SHP77 treated with DMSO at 0.1 percent for 48 hours (cell line): Measurements from ENCODE around the gene SPNS2.

Experiments
- DNase-seq: peaks from one replicate; lab custom pipeline; 2025; lab: John Stamatoyannopoulos, UW

The SPNS2 gene

DNA sequence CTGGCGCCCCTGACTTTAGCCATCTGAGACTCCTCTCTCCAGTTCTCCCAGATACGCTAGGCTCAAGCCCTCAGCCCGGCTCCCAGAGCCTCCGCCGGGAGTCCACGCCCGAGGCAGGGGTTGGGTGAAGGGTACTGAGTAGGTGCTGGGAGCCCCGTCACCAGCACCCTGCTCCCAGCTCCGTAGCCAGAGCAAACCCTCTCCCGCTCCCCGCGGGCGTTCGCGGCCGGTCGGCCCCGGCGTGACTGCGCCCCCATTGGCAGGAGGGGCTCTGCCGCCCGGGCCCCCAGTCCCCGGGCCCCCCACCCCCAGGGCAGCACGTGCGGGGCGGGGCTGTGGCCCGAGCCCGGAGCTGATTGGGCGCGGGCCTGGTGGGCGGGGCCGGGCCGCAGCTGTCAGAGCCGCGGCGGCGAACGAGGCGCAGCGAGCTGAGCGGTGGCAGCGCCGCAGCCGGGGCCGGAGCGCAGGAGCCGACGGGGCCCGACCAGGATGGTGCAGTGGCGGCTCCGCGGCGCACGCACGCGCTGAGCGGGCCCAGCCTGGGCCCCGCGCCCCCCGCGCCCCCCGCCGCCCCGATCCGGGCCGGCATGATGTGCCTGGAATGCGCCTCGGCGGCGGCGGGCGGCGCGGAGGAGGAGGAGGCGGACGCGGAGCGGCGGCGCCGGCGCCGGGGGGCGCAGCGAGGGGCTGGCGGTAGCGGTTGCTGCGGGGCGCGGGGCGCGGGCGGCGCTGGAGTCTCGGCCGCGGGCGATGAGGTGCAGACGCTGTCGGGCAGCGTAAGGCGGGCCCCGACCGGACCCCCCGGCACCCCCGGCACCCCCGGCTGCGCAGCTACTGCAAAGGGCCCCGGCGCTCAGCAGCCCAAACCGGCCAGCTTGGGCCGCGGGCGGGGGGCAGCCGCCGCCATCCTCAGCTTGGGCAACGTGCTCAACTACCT is at the start of gene SPNS2:
SPNS2 (plus strand) TSS at position 421 of the 937 bp plus-strand sequence; CDS start at position 588, 167 bp downstream.
- DNase-seq: no peak

GRCh38 chr17:4449736-4450135 is 48.9 kb upstream of the SPNS2 start:
- DNase-seq: no peak

DNA sequence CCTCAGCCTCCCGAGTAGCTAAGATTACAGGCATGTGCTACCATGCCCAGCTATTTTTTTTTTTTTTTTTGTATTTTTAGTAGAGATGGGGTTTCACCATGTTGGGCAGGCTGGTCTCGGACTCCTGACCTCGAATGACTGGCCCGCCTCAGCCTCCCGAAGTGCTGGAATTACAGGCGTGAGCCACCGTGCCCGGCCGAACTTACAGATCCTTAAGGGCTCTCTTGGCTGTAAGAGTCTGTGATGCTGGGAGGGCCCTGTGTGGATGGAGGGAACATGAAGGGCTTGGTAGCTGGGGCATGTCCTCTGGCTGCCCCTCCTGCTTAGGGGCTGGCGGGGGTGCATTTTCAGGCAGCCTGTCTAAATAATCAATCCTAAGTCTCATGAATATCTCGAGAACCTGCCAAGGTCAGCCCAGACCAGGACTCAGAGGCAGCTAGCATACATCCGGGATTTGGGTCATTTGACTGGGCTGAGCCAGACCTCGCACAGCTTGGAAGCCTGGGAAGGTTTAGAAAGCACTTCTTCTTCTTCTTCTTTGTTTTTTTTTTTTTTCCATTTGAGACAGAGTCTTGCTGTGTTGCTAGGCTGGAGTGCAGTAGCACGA is 47.9 kb upstream of the SPNS2 start:
- no peak for DNase-seq

- DNase-seq: no peak
These were observed 44.7 kb upstream of the SPNS2 start for GRCh38 chr17:4453812-4454591.

DNA sequence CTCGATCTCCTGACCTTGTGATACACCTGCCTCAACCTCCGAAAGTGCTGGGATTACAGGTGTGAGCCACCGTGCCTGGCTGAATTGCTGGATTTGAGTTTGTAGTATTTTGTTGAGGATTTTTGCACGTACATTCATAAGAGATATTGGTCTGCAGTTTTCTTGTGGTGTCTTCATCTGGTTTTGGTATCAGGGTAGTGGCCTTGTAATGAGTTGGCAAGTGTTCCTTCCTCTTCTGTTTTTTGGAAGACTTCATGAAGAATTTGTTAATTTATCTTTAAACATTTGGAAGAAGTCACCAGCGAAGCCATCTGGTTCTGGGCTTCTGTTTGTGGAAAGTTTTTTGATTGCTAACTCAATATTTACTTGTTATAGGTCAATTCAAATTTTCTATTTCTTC is 38.0 kb upstream of the SPNS2 start:
- no peak for DNase-seq

DNA sequence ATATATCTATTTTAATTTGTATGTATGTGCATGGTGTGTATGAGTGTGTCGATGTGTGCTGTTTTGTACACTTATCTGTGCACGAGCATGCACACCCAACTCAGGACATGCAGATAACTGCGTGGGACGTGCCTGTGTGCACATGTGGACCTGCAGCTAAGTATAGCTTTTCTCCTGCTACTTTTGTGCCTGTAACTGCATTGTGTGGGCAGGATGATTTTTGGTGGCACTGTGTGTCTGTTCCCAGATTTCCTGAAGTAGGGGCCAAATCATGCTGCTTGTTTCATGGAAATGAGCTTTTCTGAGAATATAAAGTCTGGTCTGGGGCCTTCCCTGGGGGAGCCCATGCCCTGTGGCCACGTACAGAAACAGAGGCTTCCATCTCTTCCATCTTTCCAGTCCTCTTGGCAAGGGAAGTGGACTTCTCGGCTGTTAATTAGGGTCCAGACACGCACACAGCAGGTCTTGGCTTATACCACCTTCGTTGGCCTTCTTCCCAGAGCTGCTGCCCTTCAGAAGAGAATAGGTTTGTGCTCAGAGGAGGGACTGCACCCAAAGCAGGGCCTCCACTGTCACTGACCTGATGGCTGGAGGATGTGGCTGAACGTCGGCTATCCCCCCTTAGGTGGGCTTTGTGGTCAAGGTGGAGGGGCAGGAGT is 34.7 kb upstream of the SPNS2 start:
- DNase-seq: no peak

- no peak for DNase-seq
These were observed 32.9 kb upstream of the SPNS2 start for GRCh38 chr17:4465786-4466185.

- DNase-seq: no peak
These were observed 31.4 kb upstream of the SPNS2 start for GRCh38 chr17:4467287-4467686.

GRCh38 chr17:4469552-4469951 is 29.1 kb upstream of the SPNS2 start:
- no peak for DNase-seq

- no peak for DNase-seq
These were observed 26.4 kb upstream of the SPNS2 start for GRCh38 chr17:4472286-4472685.

DNA sequence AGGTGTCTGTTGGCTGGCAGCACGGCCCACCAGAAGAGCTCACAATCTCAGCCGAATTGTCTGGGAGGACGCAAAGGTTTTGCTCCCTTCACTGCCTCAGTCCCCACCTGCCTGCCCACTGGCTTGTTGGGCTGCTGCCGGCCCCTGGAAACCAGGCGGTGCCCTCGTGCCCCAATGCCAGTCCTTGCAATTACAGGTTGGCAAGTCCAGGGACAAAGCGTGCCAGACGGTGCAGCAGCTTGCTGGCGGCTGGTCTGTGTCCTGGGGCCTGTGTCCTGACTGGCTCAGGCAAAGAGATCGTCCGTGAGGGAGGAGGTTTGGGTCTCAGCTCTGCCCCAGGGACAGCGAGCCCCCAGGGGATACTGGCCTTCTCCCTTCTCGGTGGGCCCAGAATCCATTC is 24.6 kb upstream of the SPNS2 start:
- no peak for DNase-seq

DNA sequence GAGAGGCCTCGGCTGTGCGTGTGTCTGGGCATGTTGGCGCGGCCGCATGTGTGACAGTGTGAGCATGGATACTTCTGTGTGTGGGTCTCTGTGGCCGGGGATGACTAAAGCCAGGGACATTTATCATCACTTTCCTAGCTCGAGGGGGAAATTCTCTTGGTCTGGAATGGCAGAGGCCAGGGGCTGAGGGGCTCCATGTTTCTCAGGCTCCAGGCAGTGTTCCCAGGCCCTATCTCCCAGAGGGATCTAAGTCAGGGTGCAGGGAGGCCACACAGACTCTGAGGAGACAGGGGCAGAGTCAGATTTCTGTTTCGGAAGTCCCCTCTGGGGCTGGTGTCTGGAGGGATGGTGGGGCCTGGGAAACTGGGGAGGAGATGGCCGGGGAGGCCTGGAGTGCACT is 23.7 kb upstream of the SPNS2 start:
- DNase-seq: no peak

DNA sequence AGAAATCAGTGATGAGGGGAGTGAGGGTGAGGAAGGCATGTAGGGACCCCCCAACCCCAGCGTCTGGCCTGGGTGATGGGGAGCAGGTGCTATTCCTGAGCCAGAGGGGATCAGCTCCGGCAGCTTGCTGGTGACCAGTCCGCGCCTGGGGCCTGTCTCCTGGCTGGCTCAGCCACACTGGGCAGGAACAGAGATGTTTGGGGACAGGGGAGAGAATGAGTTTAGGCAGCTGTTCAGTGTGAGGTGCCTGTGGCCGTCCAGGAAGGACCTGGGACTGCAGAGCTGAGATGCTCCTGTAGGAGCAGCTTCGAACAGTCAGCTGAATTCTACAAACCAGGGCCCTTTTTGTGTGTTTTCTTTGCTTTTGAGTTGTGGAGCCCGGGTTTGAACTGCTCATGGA is 23.2 kb upstream of the SPNS2 start:
- no peak for DNase-seq

DNA sequence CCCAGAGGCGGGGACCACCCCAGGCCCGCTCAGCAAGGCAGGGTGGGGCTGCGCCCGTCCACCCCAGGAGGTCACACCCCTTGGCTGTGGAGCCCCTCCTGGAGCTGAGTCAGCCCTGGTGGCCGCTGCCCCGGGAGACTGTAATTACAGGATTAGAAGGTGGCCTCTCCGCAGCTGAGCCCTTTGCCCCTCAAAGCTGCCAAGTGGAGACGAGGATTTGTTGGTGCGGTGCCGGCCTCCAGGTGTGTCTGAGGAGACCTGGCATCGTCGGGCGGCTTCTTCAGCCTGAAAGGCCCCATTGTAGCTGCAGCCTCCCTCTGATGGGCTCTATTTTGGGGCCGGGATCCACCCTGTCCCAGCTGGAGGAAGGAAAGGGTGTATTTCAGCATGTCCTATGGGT is 22.7 kb upstream of the SPNS2 start:
- no peak for DNase-seq

DNA sequence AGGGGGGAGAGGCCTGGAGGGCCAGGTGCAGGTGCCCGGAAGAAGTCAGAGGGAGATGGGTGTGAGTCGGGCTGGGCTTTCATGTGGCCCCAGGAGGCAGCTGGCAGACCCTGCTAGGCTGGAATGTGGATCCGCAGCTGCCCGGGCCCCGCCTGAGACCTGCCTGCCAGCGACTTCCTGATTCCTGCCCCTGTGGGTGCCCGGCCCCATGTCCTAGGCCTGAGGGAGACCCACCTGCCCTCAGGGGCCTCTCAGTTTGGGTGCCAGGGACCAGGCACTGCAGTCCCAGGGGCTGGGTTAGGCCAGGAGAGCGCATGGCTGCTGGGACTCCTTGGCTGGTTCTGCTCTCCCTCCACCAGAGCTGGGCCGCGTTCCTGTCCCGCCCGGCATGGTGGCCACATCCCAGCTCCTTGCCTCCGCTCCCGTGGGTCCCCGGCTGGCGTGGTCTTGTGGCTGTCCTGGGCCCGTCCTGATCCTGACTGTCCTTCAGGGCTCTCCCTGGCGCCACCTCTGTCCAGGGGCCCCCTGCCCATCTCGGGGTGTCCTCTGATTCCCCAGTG is 22.1 kb upstream of the SPNS2 start:
- peak; percentile 24 for DNase-seq

GRCh38 chr17:4477255-4477791 is 21.4 kb upstream of the SPNS2 start:
- DNase-seq: no peak

- DNase-seq: no peak
These were observed 20.3 kb upstream of the SPNS2 start for GRCh38 chr17:4478318-4478830.

DNA sequence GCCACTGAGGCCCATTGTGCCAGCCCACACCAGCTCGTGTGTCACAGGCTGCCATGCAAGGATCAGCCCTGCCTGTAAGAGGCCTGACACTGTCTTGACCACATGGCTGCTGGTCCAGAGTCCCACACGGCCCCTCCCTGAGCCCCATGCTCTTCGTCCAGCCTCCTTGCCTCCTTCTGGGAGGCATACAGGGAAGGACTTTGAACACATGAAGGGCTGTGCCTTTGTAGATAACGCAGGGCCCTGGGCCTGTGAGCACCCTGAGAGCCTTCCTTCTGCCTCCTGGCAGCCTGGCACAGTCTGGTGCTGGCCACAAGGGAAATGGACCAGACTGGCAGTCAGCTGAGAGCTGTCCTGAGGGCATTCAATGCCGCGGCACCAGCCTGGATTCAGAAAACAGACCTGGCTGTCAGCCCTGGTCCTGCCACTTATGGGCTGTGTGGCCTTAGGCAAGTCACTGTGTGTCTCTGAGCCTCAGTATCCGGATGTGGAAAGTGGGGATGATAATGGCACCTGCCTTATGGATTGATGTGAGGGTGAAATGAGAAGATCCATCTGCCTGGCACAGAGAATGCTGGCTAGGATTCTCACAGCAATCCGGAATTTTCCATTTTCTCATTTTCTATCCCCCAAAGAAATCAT is 19.2 kb upstream of the SPNS2 start:
- DNase-seq: no peak

DNA sequence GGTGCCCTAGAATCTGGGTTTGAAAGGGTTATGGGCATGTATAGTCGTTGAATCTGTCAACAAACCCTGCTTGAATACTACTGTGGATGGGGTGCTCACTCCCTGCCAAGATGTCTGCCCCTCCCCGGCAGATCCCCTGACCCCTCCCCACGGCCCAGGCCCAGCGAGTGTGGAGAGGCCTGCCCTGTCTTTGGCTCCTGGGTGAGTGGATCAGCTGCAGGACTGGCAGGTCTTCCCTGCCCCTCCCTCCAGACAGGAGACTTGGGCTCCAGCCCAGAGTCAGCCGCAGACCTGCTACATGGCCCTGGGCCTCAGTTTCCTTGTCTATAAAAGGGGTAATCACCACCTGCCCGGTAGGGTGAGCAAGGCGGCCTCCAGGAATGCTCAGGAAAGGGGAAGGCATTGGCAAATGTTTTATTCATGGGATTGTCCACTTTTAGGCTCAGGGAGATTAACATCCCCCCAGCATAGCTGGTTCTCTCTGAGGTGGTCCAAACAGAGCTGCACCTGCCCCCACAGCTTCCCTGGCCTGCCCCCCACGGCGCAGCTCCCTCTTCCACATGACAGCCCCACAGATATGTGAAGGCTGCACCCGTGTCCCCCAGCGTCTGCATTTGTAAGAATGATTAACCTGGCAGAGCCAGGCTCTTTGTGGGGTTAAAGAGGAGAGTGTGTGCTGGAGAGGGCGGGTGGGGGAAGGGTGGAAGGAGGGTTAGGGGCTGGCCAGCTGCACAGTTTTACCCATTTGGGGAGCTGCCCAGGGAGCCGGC is 18.5 kb upstream of the SPNS2 start:
- DNase-seq: no peak
